Measurements from ENCODE around the gene SUOX.

SUOX gene

DNA sequence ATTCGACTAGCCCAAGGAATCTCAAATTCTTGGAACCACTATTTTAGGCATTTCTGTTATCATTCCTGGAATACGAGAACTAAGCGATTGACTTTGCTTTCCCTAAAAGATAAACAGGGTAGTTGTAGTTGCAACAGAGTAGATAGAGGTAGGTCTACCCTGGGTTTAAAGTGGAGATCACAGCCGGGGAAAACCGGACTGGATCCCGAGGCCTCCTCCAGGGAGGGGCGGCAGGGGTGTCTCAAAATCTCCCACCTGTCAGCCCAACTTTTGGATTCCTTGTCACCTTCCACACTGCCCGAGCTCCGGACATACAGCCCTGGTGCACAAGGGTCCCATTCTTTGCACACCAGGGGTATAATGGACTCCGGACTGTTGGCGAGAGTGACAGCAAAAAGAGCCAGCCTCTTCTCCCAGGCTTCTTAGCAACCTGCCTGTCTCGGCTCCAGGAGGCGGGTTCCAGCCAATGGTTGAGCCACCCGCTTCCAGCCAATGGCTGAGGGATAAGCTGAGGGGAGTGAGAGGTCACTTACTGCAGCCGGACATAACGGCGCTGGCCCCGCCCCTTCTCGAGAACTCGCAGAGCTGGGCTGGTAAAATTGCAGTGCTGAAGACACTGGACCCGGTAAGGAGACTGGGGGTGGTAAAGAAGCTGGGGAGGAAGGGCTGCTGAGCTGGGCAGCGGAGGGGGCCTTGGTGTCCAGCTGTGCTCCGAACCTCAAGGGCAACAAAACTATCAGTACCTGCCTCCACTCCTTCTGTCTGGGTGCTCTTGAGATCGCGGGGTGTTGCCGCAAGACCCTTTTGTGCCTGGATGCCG is at the start of gene SUOX:
SUOX (plus strand) TSS at position 562 of the 820 bp plus-strand sequence. CDS start 4,946 bp downstream, outside the sequence.
- Histone ChIP-seq H3K27me3 (ENCODE audit: insufficient read depth, low read length) (no peaks in the 10 kb centered on the region), H3K4me3 (ENCODE audit: low read length) (peak within 1 kb of the TSS; percentile 93), H3K36me3 (ENCODE audit: insufficient read depth, low read depth, low read length) (peaks cover 34% of the 10 kb centered on the region), H3K9me3 (ENCODE audit: insufficient read depth, low read depth, low read length) (no peaks in the 10 kb centered on the region), H3K9ac (ENCODE audit: low read depth, low read length) (peak within 1 kb of the TSS; percentile 86), H3K27ac (ENCODE audit: low read length) (no peak within 1 kb of the TSS), H3K4me1 (ENCODE audit: insufficient read depth, low read length) (no peaks in the 10 kb centered on the region)

DNA sequence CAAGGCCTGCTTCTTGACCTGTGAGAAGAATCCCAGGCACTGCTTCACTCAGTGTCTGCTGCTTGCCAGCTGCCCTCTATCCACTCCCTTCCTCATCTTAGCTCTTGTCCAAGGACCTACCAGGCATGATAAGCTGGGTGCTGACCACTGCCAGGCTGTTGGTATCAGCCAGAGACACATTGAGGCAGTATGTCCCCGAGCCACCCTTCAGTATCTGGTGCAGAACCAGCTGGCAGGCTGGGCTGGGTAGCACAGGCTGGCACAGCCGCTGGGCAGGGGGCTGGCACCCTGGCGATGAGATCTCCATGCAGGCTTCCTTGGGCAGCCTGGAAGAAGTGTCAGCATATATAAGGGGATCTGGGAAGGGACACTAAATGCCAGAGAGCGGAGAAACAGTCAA is 41.7 kb upstream of the SUOX start:
- Histone ChIP-seq H3K27me3 (ENCODE audit: insufficient read depth, low read length) (no peaks in the 10 kb centered on the region), H3K27ac (ENCODE audit: low read length) (no peak overlapping the region), H3K4me1 (ENCODE audit: insufficient read depth, low read length) (no peaks in the 10 kb centered on the region), H3K36me3 (ENCODE audit: insufficient read depth, low read depth, low read length) (peaks cover 73% of the 10 kb centered on the region), H3K9me3 (ENCODE audit: insufficient read depth, low read depth, low read length) (no peaks in the 10 kb centered on the region), H3K9ac (ENCODE audit: low read depth, low read length) (no peak overlapping the region), H3K4me3 (ENCODE audit: low read length) (no peak overlapping the region)

DNA sequence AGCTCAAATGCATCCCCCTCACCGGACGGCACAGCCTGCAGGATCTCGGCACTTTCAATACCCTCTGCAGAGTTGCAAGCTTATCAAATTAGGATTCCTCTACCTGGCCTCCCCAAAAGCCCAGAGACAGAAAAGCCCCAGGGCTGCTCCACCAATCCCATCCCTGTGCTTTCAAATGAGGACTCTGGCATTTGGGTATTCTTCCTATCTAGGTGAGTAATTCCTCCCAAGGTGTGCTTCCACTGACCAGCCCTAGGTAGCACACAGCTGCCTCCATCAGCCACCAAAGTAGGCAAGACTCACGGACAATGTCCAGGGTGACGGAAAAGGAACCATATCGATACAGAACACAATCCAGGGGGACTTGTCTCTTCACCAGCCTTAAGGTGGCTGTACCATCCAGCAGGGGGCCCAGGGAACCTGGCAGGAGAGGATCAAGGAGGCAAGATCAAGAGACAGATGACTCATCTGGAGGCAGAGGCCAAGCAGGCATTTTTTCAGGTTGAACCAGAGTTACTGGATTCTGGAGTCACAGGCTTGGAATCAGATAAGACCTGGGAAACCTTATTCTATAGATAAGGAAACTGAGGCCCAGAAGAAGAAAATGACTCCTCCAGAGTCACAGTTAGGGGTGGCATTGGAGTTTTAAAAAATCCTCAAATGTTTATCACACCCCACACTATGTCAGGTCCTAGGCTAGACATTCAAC is 41.1 kb upstream of the SUOX start:
- no peaks in the 10 kb centered on the region for H3K9me3 ChIP-seq (ENCODE audit: insufficient read depth, low read depth, low read length)
- H3K36me3 ChIP-seq (ENCODE audit: insufficient read depth, low read depth, low read length): peaks cover 73% of the 10 kb centered on the region
- H3K4me1 ChIP-seq (ENCODE audit: insufficient read depth, low read length): no peaks in the 10 kb centered on the region
- no peak overlapping the region for H3K27ac ChIP-seq (ENCODE audit: low read length)
- H3K27me3 ChIP-seq (ENCODE audit: insufficient read depth, low read length): no peaks in the 10 kb centered on the region
- no peak overlapping the region for H3K4me3 ChIP-seq (ENCODE audit: low read length)
- no peak overlapping the region for H3K9ac ChIP-seq (ENCODE audit: low read depth, low read length)

DNA sequence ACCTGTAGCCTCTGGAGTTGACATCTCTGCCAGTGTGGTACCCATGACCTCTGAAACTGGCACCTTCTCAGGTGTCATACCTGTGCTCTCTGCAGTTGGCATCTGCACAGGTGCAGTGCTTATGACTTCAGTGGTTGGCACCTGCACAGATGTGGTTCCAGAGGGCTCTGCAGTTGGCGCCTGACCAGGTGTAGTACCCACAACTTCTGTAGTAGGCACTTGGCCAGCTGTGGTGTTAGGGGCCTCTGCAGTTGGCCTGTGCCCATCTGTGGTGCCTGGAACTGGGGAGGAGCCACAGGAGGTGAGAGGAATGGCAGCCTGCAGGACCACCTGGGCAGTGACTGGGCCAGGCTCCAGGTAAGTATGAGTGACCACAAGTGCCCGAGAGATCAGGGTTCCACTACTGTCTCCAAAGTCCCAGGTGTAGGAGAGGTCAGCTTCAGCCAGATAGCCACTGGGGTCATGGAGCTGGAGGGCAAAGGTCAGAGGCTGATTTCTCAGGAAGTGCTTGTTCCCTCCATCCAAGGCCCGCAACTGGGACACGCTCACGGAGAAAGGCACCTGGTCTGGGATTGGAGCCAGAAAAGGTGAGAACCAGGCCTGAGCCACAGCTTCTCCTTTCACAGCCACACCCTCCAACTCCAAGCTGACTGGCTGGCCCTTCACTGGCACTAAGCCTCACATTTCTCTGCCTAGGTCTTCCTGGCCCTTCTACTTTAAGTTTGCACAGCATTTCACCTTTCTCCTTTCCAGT is 39.8 kb upstream of the SUOX start:
- H3K27ac ChIP-seq (ENCODE audit: low read length): no peak overlapping the region
- no peaks in the 10 kb centered on the region for H3K27me3 ChIP-seq (ENCODE audit: insufficient read depth, low read length)
- no peaks in the 10 kb centered on the region for H3K9me3 ChIP-seq (ENCODE audit: insufficient read depth, low read depth, low read length)
- no peak overlapping the region for H3K4me3 ChIP-seq (ENCODE audit: low read length)
- peaks cover 66% of the 10 kb centered on the region for H3K36me3 ChIP-seq (ENCODE audit: insufficient read depth, low read depth, low read length)
- H3K4me1 ChIP-seq (ENCODE audit: insufficient read depth, low read length): no peaks in the 10 kb centered on the region
- no peak overlapping the region for H3K9ac ChIP-seq (ENCODE audit: low read depth, low read length)

DNA sequence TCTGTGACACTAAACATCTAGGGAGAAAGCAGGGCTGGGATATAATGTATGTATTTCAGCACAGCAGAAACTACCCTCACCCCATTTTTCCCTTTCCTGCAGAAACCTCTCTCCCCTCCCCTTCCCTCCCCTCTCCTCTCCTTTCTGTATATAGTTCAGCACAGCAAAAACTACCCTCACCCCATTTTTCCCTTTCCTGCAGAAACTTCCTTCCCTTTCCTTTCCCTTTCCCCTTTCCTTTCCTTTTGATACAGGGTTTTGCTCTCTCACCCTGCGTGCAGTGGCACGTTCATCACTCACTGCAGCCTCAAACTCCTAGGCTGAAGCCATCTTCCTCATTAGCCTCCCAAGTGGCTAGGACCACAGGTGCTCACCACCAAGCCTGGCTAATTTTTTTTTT is 33.3 kb upstream of the SUOX start:
- Histone ChIP-seq H3K27ac (ENCODE audit: low read length) (no peak overlapping the region), H3K9ac (ENCODE audit: low read depth, low read length) (no peak overlapping the region), H3K4me3 (ENCODE audit: low read length) (no peak overlapping the region), H3K9me3 (ENCODE audit: insufficient read depth, low read depth, low read length) (no peaks in the 10 kb centered on the region), H3K4me1 (ENCODE audit: insufficient read depth, low read length) (peaks cover 3% of the 10 kb centered on the region; the same call in 1 of the 2 replicates), H3K36me3 (ENCODE audit: insufficient read depth, low read depth, low read length) (peaks cover 16% of the 10 kb centered on the region; the same call in 1 of the 2 replicates), H3K27me3 (ENCODE audit: insufficient read depth, low read length) (no peaks in the 10 kb centered on the region)

DNA sequence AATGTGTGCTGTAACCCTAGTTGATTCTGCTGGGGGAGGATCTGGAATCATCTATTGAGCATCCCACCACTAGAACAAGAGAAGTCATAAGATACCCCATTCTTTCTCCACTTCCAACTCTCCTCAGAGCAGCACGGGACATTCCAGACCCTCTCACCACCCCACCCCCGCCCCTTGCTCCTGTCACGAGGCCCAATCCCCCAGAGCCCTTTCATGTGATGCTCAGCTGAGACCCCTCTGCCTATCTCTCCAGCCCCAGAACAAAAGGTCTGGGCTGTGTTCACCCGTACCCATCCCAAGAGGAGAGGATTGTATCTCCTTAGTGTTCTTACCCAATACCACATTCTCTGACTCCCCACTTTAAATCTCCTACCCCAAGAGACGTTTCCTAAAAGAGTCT is 31.8 kb upstream of the SUOX start:
- Histone ChIP-seq H3K27ac (ENCODE audit: low read length) (no peak overlapping the region), H3K9me3 (ENCODE audit: insufficient read depth, low read depth, low read length) (no peaks in the 10 kb centered on the region), H3K27me3 (ENCODE audit: insufficient read depth, low read length) (no peaks in the 10 kb centered on the region), H3K4me3 (ENCODE audit: low read length) (peak overlapping the region; percentile 97), H3K36me3 (ENCODE audit: insufficient read depth, low read depth, low read length) (peaks cover 25% of the 10 kb centered on the region; the same call in 1 of the 2 replicates), H3K4me1 (ENCODE audit: insufficient read depth, low read length) (peaks cover 3% of the 10 kb centered on the region; the same call in 1 of the 2 replicates), H3K9ac (ENCODE audit: low read depth, low read length) (peak overlapping the region; percentile 92; the same call in 1 of the 2 replicates)

DNA sequence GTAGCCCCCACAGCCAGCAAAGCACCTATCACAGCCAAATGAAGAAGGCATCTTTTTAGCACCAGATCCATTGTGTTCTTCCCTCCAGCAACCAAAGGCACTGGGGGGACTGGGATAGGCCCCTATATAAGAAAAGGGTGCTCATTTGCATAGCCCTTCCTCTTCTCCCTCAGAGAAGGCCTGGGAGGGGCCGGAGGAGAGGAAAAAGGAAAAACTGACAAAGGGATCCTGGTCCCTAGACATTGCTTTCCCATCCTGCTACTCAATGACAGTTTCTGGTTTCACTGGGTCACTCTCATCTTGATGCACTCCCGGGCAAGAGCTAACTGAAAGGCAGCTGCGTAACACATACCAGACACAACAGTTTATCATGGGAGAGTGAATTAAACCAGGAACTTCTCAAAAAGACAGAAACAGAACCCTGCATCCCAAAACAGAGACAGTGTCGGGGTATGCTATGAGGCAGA is 31.1 kb upstream of the SUOX start, which contains the start of gene PMEL:
PMEL (minus strand) TSS at position 102 of the 467 bp plus-strand sequence; CDS start at position 71, 31 bp downstream.
- H3K4me3 ChIP-seq (ENCODE audit: low read length): peak within 1 kb of the TSS; percentile 97
- peak within 1 kb of the TSS; percentile 92 for H3K9ac ChIP-seq (ENCODE audit: low read depth, low read length)
- H3K4me1 ChIP-seq (ENCODE audit: insufficient read depth, low read length): peaks cover 3% of the 10 kb centered on the region; the same call in 1 of the 2 replicates
- no peak within 1 kb of the TSS for H3K27ac ChIP-seq (ENCODE audit: low read length)
- H3K27me3 ChIP-seq (ENCODE audit: insufficient read depth, low read length): no peaks in the 10 kb centered on the region
- peaks cover 32% of the 10 kb centered on the region for H3K36me3 ChIP-seq (ENCODE audit: insufficient read depth, low read depth, low read length)
- H3K9me3 ChIP-seq (ENCODE audit: insufficient read depth, low read depth, low read length): no peaks in the 10 kb centered on the region

DNA sequence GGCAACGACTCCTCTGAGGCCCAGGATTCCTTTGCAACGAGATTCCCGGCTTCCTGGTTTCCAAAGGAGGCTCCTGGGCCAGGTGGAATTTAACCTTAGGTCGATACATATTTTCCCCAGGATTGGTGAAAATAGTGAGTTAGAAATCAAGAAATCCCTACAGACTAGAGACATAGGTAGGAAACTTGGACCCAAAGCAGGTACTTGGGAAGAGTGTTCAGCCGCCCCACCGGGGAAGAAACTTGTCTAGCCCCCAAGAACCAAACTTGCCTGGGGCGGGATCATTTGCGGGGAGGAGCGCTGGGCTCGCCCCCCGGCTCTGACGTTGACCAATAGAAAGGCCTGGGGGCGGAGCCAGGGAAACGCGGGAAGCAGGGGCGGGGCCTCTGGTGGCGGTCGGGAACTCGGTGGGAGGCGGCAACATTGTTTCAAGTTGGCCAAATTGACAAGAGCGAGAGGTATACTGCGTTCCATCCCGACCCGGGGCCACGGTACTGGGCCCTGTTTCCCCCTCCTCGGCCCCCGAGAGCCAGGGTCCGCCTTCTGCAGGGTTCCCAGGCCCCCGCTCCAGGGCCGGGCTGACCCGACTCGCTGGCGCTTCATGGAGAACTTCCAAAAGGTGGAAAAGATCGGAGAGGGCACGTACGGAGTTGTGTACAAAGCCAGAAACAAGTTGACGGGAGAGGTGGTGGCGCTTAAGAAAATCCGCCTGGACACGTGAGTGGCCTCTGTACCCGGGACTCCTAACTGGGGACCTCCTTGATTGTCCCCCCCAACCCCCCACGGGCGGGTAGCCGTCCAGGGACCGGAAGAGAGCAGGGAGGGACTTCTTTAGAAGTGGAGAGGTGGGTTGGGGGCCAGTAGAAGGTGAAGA is 30.4 kb upstream of the SUOX start, which contains the start of gene CDK2:
CDK2 (plus strand) TSS at position 423 of the 874 bp plus-strand sequence; CDS start at position 602, 179 bp downstream.
- H3K9me3 ChIP-seq (ENCODE audit: insufficient read depth, low read depth, low read length): no peaks in the 10 kb centered on the region
- H3K4me1 ChIP-seq (ENCODE audit: insufficient read depth, low read length): peaks cover 3% of the 10 kb centered on the region; the same call in 1 of the 2 replicates
- peaks cover 34% of the 10 kb centered on the region for H3K36me3 ChIP-seq (ENCODE audit: insufficient read depth, low read depth, low read length)
- no peak within 1 kb of the TSS for H3K27ac ChIP-seq (ENCODE audit: low read length)
- peak within 1 kb of the TSS; percentile 92 for H3K9ac ChIP-seq (ENCODE audit: low read depth, low read length)
- peak within 1 kb of the TSS; percentile 97 for H3K4me3 ChIP-seq (ENCODE audit: low read length)
- H3K27me3 ChIP-seq (ENCODE audit: insufficient read depth, low read length): no peaks in the 10 kb centered on the region

DNA sequence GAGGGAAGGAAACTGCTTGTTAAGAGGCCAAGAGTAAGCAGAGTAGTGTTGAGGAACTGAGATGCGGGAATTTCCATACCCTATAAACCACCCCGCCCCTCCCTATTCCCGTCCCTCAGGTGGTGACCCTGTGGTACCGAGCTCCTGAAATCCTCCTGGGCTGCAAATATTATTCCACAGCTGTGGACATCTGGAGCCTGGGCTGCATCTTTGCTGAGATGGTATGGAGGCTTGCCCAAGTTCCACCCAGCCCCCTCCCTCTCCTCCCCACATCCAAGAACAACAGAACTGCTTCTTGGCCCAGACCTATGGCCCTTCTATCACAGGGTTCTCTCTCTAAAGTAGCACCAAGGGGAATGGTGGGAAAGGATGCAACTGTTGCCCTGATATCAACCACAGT is 27.7 kb upstream of the SUOX start:
- H3K4me1 ChIP-seq (ENCODE audit: insufficient read depth, low read length): peaks cover 8% of the 10 kb centered on the region; the same call in 1 of the 2 replicates
- no peak overlapping the region for H3K9ac ChIP-seq (ENCODE audit: low read depth, low read length)
- H3K36me3 ChIP-seq (ENCODE audit: insufficient read depth, low read depth, low read length): peaks cover 46% of the 10 kb centered on the region
- no peaks in the 10 kb centered on the region for H3K9me3 ChIP-seq (ENCODE audit: insufficient read depth, low read depth, low read length)
- H3K27me3 ChIP-seq (ENCODE audit: insufficient read depth, low read length): no peaks in the 10 kb centered on the region
- H3K27ac ChIP-seq (ENCODE audit: low read length): no peak overlapping the region
- no peak overlapping the region for H3K4me3 ChIP-seq (ENCODE audit: low read length)

DNA sequence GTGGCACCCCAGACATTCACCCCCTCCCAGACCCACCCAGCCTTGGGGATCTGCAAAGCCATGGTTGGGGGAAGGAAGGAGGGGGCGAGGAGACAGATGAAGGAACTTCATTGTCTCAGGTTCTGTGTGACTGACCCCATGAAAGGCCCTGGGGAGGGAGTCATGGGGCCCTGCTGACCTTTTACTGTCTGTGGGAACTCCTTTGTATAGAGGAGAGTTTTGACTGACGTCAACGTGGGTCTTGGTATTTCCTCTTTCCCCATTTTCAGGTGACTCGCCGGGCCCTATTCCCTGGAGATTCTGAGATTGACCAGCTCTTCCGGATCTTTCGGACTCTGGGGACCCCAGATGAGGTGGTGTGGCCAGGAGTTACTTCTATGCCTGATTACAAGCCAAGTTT is 26.3 kb upstream of the SUOX start:
- Histone ChIP-seq H3K9me3 (ENCODE audit: insufficient read depth, low read depth, low read length) (no peaks in the 10 kb centered on the region), H3K27me3 (ENCODE audit: insufficient read depth, low read length) (no peaks in the 10 kb centered on the region), H3K4me1 (ENCODE audit: insufficient read depth, low read length) (peaks cover 10% of the 10 kb centered on the region; the same call in 1 of the 2 replicates), H3K9ac (ENCODE audit: low read depth, low read length) (no peak overlapping the region), H3K4me3 (ENCODE audit: low read length) (no peak overlapping the region), H3K36me3 (ENCODE audit: insufficient read depth, low read depth, low read length) (peaks cover 46% of the 10 kb centered on the region), H3K27ac (ENCODE audit: low read length) (no peak overlapping the region)
